Measurements from ENCODE around the gene C19orf44.

The C19orf44 gene

DNA sequence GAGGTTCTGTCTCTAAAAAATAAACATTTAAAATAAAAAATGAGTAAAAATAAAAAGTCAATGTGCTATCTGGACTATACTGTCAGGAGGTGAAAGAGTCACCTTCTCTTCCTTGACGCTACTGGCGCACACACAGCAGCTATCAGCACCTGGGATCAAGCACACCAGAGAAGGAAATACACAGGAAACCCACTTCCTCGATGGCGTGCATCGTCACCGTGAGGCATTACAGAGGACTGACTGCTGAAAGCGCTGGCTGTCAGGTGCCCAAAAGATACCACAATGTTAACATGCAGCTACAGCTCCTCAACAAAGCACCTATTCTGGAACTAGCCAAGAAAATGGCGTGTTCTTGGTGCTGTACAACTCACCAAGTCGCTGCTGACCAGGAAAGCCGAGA is 70.0 kb downstream of the C19orf44 start:
- Histone ChIP-seq H3K9me3 (ENCODE audit: insufficient read depth, low read depth, low read length) (no peaks in the 10 kb centered on the region), H3K79me2 (ENCODE audit: insufficient read depth, low read length) (peaks cover 47% of the 10 kb centered on the region), H3K36me3 (ENCODE audit: insufficient read depth, low read length) (peaks cover 28% of the 10 kb centered on the region; the same call in 1 of the 2 replicates), H3K4me1 (ENCODE audit: insufficient read depth, low read length, poor library complexity, severe bottlenecking) (peaks cover 40% of the 10 kb centered on the region), H3K9me2 (replicated peaks; ENCODE audit: low read depth, low read length) (no peaks in the 10 kb centered on the region), H3K4me2 (ENCODE audit: low read depth, low read length, poor library complexity, severe bottlenecking) (peak overlapping the region; percentile 87), H3K4me3 (ENCODE audit: low read length, poor library complexity, severe bottlenecking) (peak overlapping the region; percentile 66), H3F3A (ENCODE audit: low read depth) (peaks cover 16% of the 10 kb centered on the region), H2AFZ (ENCODE audit: low read length) (no peak overlapping the region), H4K20me1 (ENCODE audit: insufficient read depth, low read length, poor library complexity, severe bottlenecking) (no peaks in the 10 kb centered on the region), H3K9ac (ENCODE audit: low read depth, low read length, poor library complexity, severe bottlenecking) (peak overlapping the region; percentile 72), H3K27me3 (ENCODE audit: insufficient read depth, low read length, poor library complexity, severe bottlenecking) (no peaks in the 10 kb centered on the region)
- TF ChIP-seq EZH2phosphoT487 (IDR thresholded peaks at IDR 0.05; ENCODE audit: borderline replicate concordance): no peak
- TF ChIP-seq, protein P1, sequence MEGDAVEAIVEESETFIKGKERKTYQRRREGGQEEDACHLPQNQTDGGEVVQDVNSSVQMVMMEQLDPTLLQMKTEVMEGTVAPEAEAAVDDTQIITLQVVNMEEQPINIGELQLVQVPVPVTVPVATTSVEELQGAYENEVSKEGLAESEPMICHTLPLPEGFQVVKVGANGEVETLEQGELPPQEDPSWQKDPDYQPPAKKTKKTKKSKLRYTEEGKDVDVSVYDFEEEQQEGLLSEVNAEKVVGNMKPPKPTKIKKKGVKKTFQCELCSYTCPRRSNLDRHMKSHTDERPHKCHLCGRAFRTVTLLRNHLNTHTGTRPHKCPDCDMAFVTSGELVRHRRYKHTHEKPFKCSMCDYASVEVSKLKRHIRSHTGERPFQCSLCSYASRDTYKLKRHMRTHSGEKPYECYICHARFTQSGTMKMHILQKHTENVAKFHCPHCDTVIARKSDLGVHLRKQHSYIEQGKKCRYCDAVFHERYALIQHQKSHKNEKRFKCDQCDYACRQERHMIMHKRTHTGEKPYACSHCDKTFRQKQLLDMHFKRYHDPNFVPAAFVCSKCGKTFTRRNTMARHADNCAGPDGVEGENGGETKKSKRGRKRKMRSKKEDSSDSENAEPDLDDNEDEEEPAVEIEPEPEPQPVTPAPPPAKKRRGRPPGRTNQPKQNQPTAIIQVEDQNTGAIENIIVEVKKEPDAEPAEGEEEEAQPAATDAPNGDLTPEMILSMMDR (conservative IDR thresholded peaks at IDR 0.05; ENCODE audit: low read length): no peak

DNA sequence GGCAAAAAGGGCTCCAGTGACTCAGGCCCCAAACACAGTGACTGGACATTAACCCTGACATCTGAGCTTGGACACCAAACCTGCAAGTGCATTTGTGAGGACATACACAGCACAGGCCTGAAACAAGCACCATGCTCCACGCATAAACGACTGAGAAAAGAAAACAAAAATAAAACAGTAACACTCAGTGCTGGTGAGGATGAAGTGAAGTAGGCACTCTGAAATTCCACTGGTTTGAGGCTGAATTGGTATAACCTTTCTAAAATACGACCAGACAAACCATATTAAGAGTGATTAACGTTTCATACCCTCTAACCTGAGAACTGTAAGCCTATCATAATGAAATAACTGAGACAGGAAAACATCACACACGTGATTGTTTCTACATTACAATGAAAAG is 70.5 kb downstream of the C19orf44 start:
- Histone ChIP-seq H3K27me3 (ENCODE audit: insufficient read depth, low read length, poor library complexity, severe bottlenecking) (no peaks in the 10 kb centered on the region), H4K20me1 (ENCODE audit: insufficient read depth, low read length, poor library complexity, severe bottlenecking) (peaks cover 4% of the 10 kb centered on the region), H3F3A (ENCODE audit: low read depth) (peaks cover 16% of the 10 kb centered on the region), H2AFZ (ENCODE audit: low read length) (no peak overlapping the region), H3K4me2 (ENCODE audit: low read depth, low read length, poor library complexity, severe bottlenecking) (peak overlapping the region; percentile 87), H3K9me3 (ENCODE audit: insufficient read depth, low read depth, low read length) (no peaks in the 10 kb centered on the region), H3K9ac (ENCODE audit: low read depth, low read length, poor library complexity, severe bottlenecking) (peak overlapping the region; percentile 72), H3K36me3 (ENCODE audit: insufficient read depth, low read length) (peaks cover 28% of the 10 kb centered on the region; the same call in 1 of the 2 replicates), H3K4me1 (ENCODE audit: insufficient read depth, low read length, poor library complexity, severe bottlenecking) (peaks cover 42% of the 10 kb centered on the region), H3K9me2 (replicated peaks; ENCODE audit: low read depth, low read length) (no peaks in the 10 kb centered on the region), H3K79me2 (ENCODE audit: insufficient read depth, low read length) (peaks cover 53% of the 10 kb centered on the region), H3K4me3 (ENCODE audit: low read length, poor library complexity, severe bottlenecking) (peak overlapping the region; percentile 57)
- TF ChIP-seq EZH2phosphoT487 (IDR thresholded peaks at IDR 0.05; ENCODE audit: borderline replicate concordance): no peak
- TF ChIP-seq, protein P1 (conservative IDR thresholded peaks at IDR 0.05; ENCODE audit: low read length): no peak

DNA sequence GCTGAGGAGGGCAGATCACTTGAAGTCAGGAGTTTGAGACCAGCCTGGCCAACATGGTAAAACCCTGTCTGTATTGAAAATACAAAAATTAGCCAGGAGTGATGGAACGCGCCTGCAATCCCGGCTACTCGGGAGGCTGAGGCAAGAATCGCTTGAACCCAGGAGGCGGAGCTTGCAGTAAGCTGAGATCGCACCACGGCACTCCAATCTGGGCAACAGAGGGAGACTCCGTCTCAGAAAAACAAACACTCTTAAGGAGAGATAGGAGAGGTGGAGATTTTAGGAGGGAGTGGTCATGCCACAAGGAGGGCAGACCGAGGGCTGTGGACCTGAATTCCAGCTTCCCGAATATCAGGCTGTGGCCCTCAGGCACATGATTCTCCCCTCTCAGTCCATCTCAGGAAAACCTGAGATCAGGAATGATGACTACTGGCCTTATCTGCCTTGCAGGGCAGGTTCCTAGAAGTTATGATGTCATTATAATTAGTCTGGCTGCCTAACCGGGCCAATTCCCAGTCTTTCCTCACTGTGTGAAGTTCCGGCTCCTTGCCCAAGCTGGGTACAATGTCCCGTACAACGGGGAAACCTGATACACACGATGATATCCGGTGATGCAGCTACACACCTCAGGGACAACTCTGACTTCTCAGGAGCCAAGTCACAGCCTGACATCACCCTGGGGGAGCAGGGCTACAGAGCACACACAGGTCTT is 73.6 kb downstream of the C19orf44 start:
- Histone ChIP-seq H3K4me3 (ENCODE audit: low read length, poor library complexity, severe bottlenecking) (peak overlapping the region; percentile 89), H3K4me1 (ENCODE audit: insufficient read depth, low read length, poor library complexity, severe bottlenecking) (peaks cover 55% of the 10 kb centered on the region), H3K9ac (ENCODE audit: low read depth, low read length, poor library complexity, severe bottlenecking) (peak overlapping the region; percentile 13), H3F3A (ENCODE audit: low read depth) (peaks cover 16% of the 10 kb centered on the region), H4K20me1 (ENCODE audit: insufficient read depth, low read length, poor library complexity, severe bottlenecking) (peaks cover 25% of the 10 kb centered on the region), H3K4me2 (ENCODE audit: low read depth, low read length, poor library complexity, severe bottlenecking) (peak overlapping the region; percentile 88), H3K9me3 (ENCODE audit: insufficient read depth, low read depth, low read length) (no peaks in the 10 kb centered on the region), H3K36me3 (ENCODE audit: insufficient read depth, low read length) (peaks cover 18% of the 10 kb centered on the region; the same call in 1 of the 2 replicates), H2AFZ (ENCODE audit: low read length) (no peak overlapping the region), H3K9me2 (replicated peaks; ENCODE audit: low read depth, low read length) (no peaks in the 10 kb centered on the region), H3K27me3 (ENCODE audit: insufficient read depth, low read length, poor library complexity, severe bottlenecking) (no peaks in the 10 kb centered on the region), H3K79me2 (ENCODE audit: insufficient read depth, low read length) (peaks cover 75% of the 10 kb centered on the region)
- TF ChIP-seq, protein P1 (conservative IDR thresholded peaks at IDR 0.05; ENCODE audit: low read length): no peak
- no peak for TF ChIP-seq EZH2phosphoT487 (IDR thresholded peaks at IDR 0.05; ENCODE audit: borderline replicate concordance)
